Jurkat, Clone E6-1 (cell line): ENCODE data around the gene POLG2. TPM values are rescaled to one million over a fixed set of nuclear protein-coding genes. Genes with fewer than 3 reads are reported as not detected.

Experiments used
- DNase-seq: peaks from one replicate; pipeline ENCODE4 v3.0.0-alpha.2; 2011; ENCODE audit warnings: low read depth, low spot score
- H3K4me3 ChIP-seq: 2 replicates; pipeline ENCODE4 v1.5.1; 2011; ENCODE audit warnings: mild to moderate bottlenecking, low read length, control low read depth, moderate library complexity
- polyA plus RNA-seq: library from polyadenylated mRNA; unstranded; fragments of >200 nt; gene quantifications from one replicate; pipeline ENCODE4 v1.2.1, GENCODE V29; 2012; ENCODE audit warnings: missing spikeins; ENCODE audit not compliant: insufficient read length, insufficient read depth

Gene POLG2
- polyA plus RNA-seq = 34.8 TPM

GRCh38 chr17:64496786-64497564 is at the start of gene POLG2:
TSS of gene POLG2 (minus strand) at chr17:64497054. CDS start at chr17:64496968, 86 bp downstream.
- peak within 1 kb of the TSS; percentile 76 for H3K4me3 ChIP-seq
- DNase-seq = peak; percentile 94

GRCh38 chr17:64544742-64545141 is 47.9 kb upstream of the POLG2 start:
- H3K4me3 ChIP-seq = no peak overlapping the region

GRCh38 chr17:64540118-64540776 is 43.4 kb upstream of the POLG2 start:
- H3K4me3 ChIP-seq = no peak overlapping the region
- no peak for DNase-seq

More at GRCh38 chr17:64544742-64545141, 47.9 kb upstream of the POLG2 start:
- DNase-seq = no peak

- no peak for DNase-seq
- no peak overlapping the region for H3K4me3 ChIP-seq
Measured at GRCh38 chr17:64538508-64539130, 41.8 kb upstream of the POLG2 start.

GRCh38 chr17:64537488-64537887 is 40.6 kb upstream of the POLG2 start:
- H3K4me3 ChIP-seq = no peak overlapping the region
- DNase-seq = no peak

- H3K4me3 ChIP-seq = no peak overlapping the region
- no peak for DNase-seq
Measured at GRCh38 chr17:64536913-64537312, 40.1 kb upstream of the POLG2 start.

- no peak overlapping the region for H3K4me3 ChIP-seq
- no peak for DNase-seq
Measured at GRCh38 chr17:64535357-64535756, 38.5 kb upstream of the POLG2 start.

- DNase-seq = peak; percentile 7
- no peak overlapping the region for H3K4me3 ChIP-seq
Measured at GRCh38 chr17:64534187-64534586, 37.3 kb upstream of the POLG2 start.

- no peak overlapping the region for H3K4me3 ChIP-seq
- DNase-seq = no peak
Measured at GRCh38 chr17:64533784-64534183, 36.9 kb upstream of the POLG2 start.

GRCh38 chr17:64532409-64532808 is 35.6 kb upstream of the POLG2 start:
- DNase-seq = no peak
- no peak overlapping the region for H3K4me3 ChIP-seq

GRCh38 chr17:64531955-64532371 is 35.1 kb upstream of the POLG2 start:
- DNase-seq = no peak
- H3K4me3 ChIP-seq = no peak overlapping the region

- H3K4me3 ChIP-seq = no peak overlapping the region
- no peak for DNase-seq
Measured at GRCh38 chr17:64529221-64529620, 32.4 kb upstream of the POLG2 start.

GRCh38 chr17:64527914-64528313 is 31.1 kb upstream of the POLG2 start:
- no peak overlapping the region for H3K4me3 ChIP-seq
- no peak for DNase-seq

- no peak overlapping the region for H3K4me3 ChIP-seq
- DNase-seq = no peak
Measured at GRCh38 chr17:64520359-64520758, 23.5 kb upstream of the POLG2 start.

- DNase-seq = no peak
- no peak overlapping the region for H3K4me3 ChIP-seq
Measured at GRCh38 chr17:64519601-64520000, 22.7 kb upstream of the POLG2 start.

GRCh38 chr17:64515829-64516228 is 19.0 kb upstream of the POLG2 start:
- no peak for DNase-seq
- H3K4me3 ChIP-seq = no peak overlapping the region

GRCh38 chr17:64515419-64515818 is 18.6 kb upstream of the POLG2 start:
- no peak for DNase-seq
- H3K4me3 ChIP-seq = no peak overlapping the region

- H3K4me3 ChIP-seq = no peak overlapping the region
- DNase-seq = no peak
Measured at GRCh38 chr17:64509179-64509578, 12.3 kb upstream of the POLG2 start.

- H3K4me3 ChIP-seq = no peak overlapping the region
- no peak for DNase-seq
Measured at GRCh38 chr17:64508683-64509082, 11.8 kb upstream of the POLG2 start.

- DNase-seq = peak; percentile 79
- H3K4me3 ChIP-seq = peak overlapping the region; percentile 80
Measured at GRCh38 chr17:64507413-64507782, 10.5 kb upstream of the POLG2 start.
